Right lobe of liver (tissue), 6 donors: Measurements from ENCODE around the gene ZNF438. TPM values are rescaled to one million over a fixed set of nuclear protein-coding genes. Genes with fewer than 3 reads are reported as not detected.

ENCODE experiments used
- ATAC-seq, 4 donors: fragments of 200-7000 bp; cut with Tn5 transposase; one replicate each; pipeline ENCODE4 v1.9.1; 2020; ENCODE audit warnings: mild to moderate bottlenecking in 4 of 4, moderate library complexity in 4 of 4
- DNase-seq, 3 donors: peaks; one replicate each; pipeline ENCODE4 v3.0.0-alpha.2; 2020
- H3K27ac ChIP-seq, 3 donors: fragments of 200-600 bp; one replicate each; pipeline ENCODE4 v1.8.0; 2022
- H3K27me3 ChIP-seq, 2 donors: fragments of 200-600 bp; one replicate each; pipeline ENCODE4 v1.8.0; 2022
- H3K36me3 ChIP-seq, 4 donors: fragments of 200-600 bp; sonication (generic) in 1 of 4; one replicate each; pipeline versions ENCODE4 v1.5.1 to v1.8.0; 2017 to 2022; ENCODE audit warnings: control low read depth in 1 of 4
- H3K4me1 ChIP-seq, 4 donors: fragments of 200-600 bp; sonication (generic) in 1 of 4; one replicate each; pipeline versions ENCODE4 v1.5.1 to v1.8.0; 2017 to 2022; ENCODE audit warnings: control low read depth in 1 of 4
- H3K4me3 ChIP-seq, 3 donors: fragments of 200-600 bp; one replicate each; pipeline ENCODE4 v1.8.0; 2022
- H3K9me3 ChIP-seq, 4 donors: fragments of 200-600 bp; sonication (generic) in 1 of 4; one replicate each; pipeline versions ENCODE4 v1.5.1 to v1.8.0; 2017 to 2022; ENCODE audit warnings: control low read depth in 1 of 4
- POLR2A ChIP-seq: fragments of 450-650 bp; IDR thresholded peaks from one replicate; pipeline ENCODE4 v1.6.1; 2017; ENCODE audit warnings: antibody characterized with exemption, mild to moderate bottlenecking
- WGBS: methylation state at CpG from one replicate; pipeline ENCODE4 v1.1.6; 2018; ENCODE audit warnings: low coverage, low lambda C conversion rate; ENCODE audit not compliant: insufficient coverage; ENCODE audit errors: missing lambda C conversion rate; 5-methylcytosine and 5-hydroxymethylcytosine counted together
- intact Hi-C, 2 donors: fragments of 100-400 bp; cut with DNase I; formaldehyde crosslinking; loops; one replicate each; pipeline versions ENCODE4 v1.11.2 to v1.14.1; 2022
- total RNA-seq, 6 experiments: library from RNA; depleted of rRNA in 2 of 6; stranded (reverse); fragments of >200 nt in 2 of 6; fragmentation: NEBNext Ultra II Directional in 3 of 6; extraction: Animal tissue kit (Norgen Biotek cat#: 25700) in 3 of 6; gene quantifications; one replicate each; pipeline versions ENCODE4 v1.1.0 to v1.2.4, GENCODE V29; 2016 to 2023
- TF ChIP-seq, protein P1 (sequence below), 4 donors: fragments of 200-600 bp in 3 of 4; fragments of 450-650 bp in 1 of 4; IDR thresholded peaks; one replicate each; pipeline versions ENCODE4 v1.5.1 to v1.8.0; 2016 to 2022; ENCODE audit warnings: antibody characterized with exemption in 4 of 4, mild to moderate bottlenecking in 2 of 4
- donor health status: DM: no; HTN: yes; CAD: no.
- donor health status: DM: no; HTN: no; CAD: no.
- donor health status: DM: no; HTN: no; CAD: no.
- donor health status: DM: no; HTN: yes; CAD: no.
- donor health status: DM: no; HTN: yes; CAD: no.

The ZNF438 gene
- total RNA-seq, 6 experiments from 2014 or later: 2.5 to 5.2 (median 3.3) TPM

DNA sequence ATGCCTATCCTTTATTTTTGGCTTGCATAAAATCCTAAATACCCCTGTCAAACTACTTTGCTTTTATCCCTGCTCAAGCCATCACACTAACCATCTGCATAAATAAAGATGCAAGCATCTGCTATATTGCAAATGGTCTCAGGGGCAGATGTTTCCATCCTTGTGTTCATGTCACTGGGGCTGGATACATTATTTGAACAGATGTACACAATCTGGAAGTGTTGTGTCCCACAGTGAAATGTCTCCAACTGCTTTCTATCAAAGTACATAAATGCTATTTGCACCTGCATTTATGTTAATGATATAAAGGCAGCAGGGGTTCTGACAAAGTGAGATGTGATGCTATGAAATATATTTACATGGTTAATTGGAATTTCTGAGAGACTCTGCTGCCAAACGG, 163.1 kb downstream of the ZNF438 start:
- Histone ChIP-seq H3K36me3 (no peaks in the 10 kb centered on the region), H3K4me1 (no peaks in the 10 kb centered on the region), H3K4me3 (no peak overlapping the region), H3K9me3 (no peaks in the 10 kb centered on the region), H3K27me3 (no peaks in the 10 kb centered on the region), H3K27ac (no peak overlapping the region)
- WGBS: 80% methylated on average over 1 of the region's 1 CpG
- DNase-seq (no peak), ATAC-seq (no peak)
- intact Hi-C loops: no loop called here
- TF ChIP-seq POLR2A: no peak
- TF ChIP-seq, protein P1, sequence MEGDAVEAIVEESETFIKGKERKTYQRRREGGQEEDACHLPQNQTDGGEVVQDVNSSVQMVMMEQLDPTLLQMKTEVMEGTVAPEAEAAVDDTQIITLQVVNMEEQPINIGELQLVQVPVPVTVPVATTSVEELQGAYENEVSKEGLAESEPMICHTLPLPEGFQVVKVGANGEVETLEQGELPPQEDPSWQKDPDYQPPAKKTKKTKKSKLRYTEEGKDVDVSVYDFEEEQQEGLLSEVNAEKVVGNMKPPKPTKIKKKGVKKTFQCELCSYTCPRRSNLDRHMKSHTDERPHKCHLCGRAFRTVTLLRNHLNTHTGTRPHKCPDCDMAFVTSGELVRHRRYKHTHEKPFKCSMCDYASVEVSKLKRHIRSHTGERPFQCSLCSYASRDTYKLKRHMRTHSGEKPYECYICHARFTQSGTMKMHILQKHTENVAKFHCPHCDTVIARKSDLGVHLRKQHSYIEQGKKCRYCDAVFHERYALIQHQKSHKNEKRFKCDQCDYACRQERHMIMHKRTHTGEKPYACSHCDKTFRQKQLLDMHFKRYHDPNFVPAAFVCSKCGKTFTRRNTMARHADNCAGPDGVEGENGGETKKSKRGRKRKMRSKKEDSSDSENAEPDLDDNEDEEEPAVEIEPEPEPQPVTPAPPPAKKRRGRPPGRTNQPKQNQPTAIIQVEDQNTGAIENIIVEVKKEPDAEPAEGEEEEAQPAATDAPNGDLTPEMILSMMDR (IDR thresholded peaks at IDR 0.05): no peak

DNA sequence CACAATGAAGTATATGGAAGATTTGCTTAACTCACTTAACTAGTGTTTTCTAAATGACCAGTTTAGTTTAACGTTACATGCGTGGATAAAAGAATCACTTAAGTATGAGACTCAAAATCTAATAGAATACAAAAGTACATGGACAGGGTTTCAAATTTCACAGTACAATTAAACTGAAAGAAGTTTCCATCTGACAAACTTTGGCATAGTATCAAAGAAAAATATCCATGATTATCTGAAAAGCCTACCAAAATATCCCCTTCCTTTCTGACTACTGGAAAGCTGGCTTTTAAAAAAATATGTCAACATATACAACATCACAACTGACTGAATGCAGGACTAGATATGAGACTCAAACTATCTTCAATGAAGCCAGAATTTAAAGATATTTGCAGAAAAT, 164.8 kb downstream of the ZNF438 start:
- Histone ChIP-seq H3K27ac (no peak overlapping the region), H3K9me3 (no peaks in the 10 kb centered on the region), H3K4me3 (no peak overlapping the region), H3K27me3 (no peaks in the 10 kb centered on the region), H3K4me1 (no peaks in the 10 kb centered on the region), H3K36me3 (no peaks in the 10 kb centered on the region)
- no peak for TF ChIP-seq POLR2A
- TF ChIP-seq, protein P1 (IDR thresholded peaks at IDR 0.05): no peak
- WGBS: 86% methylated on average over 2 of the region's 2 CpGs
- intact Hi-C loops: no loop called here
- no peak for DNase-seq
- ATAC-seq: no peak

DNA sequence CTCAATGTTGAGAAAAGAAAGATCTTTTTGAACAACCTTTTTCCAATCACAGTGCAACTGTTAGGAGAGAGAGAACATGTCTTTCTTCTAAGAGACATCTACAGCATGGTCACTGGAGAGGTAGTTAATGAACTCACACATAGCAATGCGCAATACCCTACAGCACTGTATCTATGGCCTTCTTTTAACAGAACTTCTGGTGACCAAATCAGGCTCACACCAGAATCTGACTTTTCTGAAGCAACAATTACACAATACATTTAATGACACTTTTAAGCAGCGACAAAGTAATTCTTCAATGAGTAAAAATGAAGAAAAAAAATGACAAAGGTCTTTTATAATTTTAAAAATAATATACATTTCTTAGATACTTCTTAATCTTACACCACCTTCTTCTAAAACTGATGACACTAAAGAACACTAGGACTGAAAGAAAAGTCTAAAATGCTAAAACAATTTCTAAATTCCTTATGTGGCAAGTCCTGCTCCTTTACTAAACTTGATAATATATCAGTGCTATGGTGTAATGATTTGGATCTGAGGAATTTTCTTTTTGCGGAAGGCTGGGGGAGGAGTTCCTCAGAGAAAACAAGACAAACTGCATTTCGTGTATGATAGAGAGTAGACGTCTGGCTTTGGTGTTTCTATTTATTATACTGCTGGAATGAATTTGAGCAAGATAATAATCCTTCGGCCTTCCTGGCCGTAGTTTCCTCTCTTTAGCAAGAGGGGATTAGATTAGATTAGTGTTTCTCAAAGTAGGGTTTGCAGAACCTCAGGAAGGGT, 166.3 kb downstream of the ZNF438 start:
- Histone ChIP-seq H3K4me1 (no peaks in the 10 kb centered on the region), H3K27me3 (no peaks in the 10 kb centered on the region), H3K36me3 (no peaks in the 10 kb centered on the region), H3K9me3 (no peaks in the 10 kb centered on the region), H3K4me3 (no peak overlapping the region), H3K27ac (no peak overlapping the region)
- TF ChIP-seq, protein P1 (IDR thresholded peaks at IDR 0.05): no peak
- no peak for TF ChIP-seq POLR2A
- 70% methylated on average over 7 of the region's 7 CpGs for WGBS
- ATAC-seq: no peak
- intact Hi-C loops: no loop called here
- DNase-seq: no peak

DNA sequence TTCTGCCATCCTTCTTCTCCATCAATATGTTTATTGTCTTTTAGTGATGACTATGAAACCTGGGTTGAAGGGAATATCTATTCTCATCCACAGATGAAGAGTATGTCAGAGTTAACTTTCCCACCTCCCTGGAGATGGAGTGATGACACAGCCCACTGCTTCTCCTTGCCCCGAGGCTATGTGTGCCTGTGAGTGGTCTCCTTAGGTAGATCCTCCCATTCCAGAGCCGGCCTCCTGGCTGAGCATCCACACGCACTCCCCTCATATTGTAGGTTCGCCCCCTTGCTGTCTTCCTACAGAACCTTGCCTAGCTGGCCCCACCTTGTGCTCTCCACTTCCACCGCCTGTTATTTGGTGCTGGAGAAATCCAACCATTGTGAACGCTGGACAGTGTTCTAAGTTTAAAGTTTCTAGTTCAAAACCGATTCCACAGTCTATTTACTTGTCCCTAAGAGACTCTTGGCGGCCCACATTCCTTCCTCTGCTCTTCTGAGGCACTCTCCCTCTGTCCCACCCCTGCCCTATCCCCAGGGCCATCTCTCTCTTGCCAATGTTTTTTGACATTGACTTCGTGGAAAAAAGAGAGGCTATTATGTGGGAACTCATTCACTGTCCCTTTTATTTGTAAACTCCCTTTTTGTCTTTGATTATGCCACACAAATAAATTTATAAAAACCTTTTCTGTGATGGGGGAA, 168.0 kb downstream of the ZNF438 start:
- DNase-seq: no peak
- Histone ChIP-seq H3K27me3 (no peaks in the 10 kb centered on the region), H3K9me3 (no peaks in the 10 kb centered on the region), H3K36me3 (no peaks in the 10 kb centered on the region), H3K4me1 (no peaks in the 10 kb centered on the region), H3K4me3 (no peak overlapping the region), H3K27ac (no peak overlapping the region)
- intact Hi-C loops: no loop called here
- 86% methylated on average over 9 of the region's 9 CpGs for WGBS
- no peak for TF ChIP-seq POLR2A
- TF ChIP-seq, protein P1 (IDR thresholded peaks at IDR 0.05): no peak
- ATAC-seq: no peak
